ENCODE data around the gene IFT80.

Gene IFT80

GRCh38 chr3:160399125-160400029 is at the start of gene IFT80, which contains the start of gene SMC4:
TSS of gene IFT80 (minus strand) at chr3:160399225. CDS start at chr3:160384600, 14,625 bp downstream.
TSS of gene SMC4 (plus strand) at chr3:160399650. CDS start at chr3:160400827, 1,177 bp downstream.
- DNase-seq = peak; percentile 96

GRCh38 chr3:160447544-160447943 is 48.5 kb upstream of the IFT80 start:
- DNase-seq = peak; percentile 25

GRCh38 chr3:160446522-160447056 is 47.6 kb upstream of the IFT80 start:
- DNase-seq = no peak

DNA sequence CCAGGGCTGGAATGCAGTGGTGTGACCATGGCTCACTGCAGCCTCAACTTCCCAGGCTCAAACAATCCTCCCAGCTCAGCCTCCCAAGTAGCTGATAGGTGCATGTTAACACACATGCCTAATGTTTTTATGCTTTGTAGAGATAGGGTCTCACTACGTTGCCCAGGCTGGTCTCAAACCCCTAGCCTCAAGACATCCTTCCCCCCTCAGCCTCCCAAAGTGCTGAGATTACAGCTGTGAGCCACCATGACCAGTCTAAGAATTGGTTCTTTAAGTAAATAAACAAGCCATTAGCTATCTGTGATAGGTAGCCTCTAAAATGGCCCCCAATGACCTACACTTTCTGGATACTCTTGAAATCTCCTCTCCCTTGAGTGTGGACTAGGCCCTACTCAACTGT is 46.8 kb upstream of the IFT80 start:
- DNase-seq = no peak

DNA sequence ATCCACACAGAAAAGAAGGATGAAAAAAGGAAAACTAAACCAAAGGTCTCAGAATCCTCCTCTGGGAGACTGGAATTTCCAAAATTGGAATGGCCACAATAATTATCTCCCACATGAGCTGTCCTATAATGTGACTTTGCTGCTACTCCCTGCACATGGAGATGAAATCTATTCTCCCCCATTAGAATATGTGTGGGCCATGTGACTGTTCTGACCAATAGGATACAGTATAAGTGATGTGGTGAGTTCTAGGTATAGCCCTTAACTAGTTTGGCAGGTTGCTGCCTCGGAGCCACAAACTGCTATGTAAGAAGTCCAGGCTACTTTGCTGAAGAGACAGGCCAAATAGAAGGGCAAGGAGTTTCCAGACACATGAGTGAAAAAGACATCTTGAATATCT is 45.4 kb upstream of the IFT80 start:
- no peak for DNase-seq

DNA sequence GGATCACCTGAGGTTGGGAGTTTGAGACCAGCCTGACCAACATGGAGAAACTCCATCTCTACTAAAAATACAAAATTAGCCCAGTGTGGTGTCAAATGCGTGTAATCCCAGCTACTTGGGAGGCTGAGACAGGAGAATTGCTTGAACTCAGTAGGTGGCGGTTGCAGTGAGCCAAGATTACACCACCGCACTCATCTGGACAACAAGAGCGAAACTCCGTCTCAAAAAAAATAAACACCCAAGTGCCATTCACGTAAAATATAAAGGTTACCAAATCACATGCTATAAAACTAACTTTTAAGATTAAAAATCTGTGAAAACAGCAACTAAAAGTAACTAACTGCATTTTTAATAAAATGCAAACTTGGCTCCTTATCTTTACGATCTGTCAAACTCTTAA is 41.7 kb upstream of the IFT80 start:
- DNase-seq = no peak

DNA sequence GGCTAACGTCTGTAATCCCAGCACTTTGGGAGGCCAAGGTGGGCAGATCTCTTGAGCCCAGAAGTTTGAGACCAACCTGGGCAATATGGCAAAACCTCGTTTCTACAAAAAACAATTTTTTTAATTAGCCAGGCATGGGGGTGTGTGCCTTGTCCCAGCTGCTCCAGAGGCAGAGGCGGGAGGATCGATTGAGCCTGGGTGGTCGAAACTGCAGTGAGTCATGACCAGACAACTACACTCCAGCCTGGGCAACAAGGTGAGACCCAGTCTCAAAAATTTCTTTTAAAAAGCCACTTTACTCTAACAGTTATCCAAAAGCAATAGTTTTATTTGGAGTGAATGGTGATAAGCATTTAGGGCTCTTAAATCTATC is 38.0 kb upstream of the IFT80 start:
- no peak for DNase-seq

- DNase-seq = no peak
Observed at GRCh38 chr3:160435747-160436146, 36.7 kb upstream of the IFT80 start.

GRCh38 chr3:160435095-160435494 is 36.1 kb upstream of the IFT80 start:
- DNase-seq = no peak

GRCh38 chr3:160434071-160434470 is 35.0 kb upstream of the IFT80 start:
- no peak for DNase-seq

DNA sequence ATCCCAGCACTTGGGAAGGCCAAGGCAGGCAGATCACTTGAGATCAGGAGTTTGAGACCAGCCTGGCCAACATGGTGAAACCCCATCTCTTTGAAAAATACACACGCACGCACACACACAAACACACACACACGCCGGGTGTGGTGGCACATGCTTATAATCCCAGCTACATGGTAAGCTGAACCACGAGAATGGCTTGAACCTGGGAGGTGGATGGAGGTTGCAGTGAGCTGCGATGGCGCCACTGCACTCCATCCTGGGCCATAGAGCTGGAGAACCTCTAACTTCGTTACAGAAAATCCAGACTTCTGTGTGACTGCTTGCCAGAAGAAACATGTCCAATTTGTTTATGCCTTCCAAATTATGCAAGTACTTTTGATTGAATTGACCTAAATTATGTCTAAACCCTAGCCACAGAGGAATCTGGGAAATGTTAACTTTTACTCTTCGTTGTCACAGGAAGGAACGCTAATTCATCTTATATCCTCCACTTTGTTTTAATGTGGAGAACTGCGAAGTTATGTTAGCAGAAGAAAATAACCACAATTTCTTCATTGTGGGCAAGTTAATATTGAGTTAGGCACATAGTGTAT is 28.9 kb upstream of the IFT80 start:
- no peak for DNase-seq

- no peak for DNase-seq
Observed at GRCh38 chr3:160417311-160417710, 18.3 kb upstream of the IFT80 start.

GRCh38 chr3:160413613-160414248 is 14.7 kb upstream of the IFT80 start:
- peak; percentile 70 for DNase-seq

GRCh38 chr3:160412477-160412876 is 13.5 kb upstream of the IFT80 start:
- no peak for DNase-seq

DNA sequence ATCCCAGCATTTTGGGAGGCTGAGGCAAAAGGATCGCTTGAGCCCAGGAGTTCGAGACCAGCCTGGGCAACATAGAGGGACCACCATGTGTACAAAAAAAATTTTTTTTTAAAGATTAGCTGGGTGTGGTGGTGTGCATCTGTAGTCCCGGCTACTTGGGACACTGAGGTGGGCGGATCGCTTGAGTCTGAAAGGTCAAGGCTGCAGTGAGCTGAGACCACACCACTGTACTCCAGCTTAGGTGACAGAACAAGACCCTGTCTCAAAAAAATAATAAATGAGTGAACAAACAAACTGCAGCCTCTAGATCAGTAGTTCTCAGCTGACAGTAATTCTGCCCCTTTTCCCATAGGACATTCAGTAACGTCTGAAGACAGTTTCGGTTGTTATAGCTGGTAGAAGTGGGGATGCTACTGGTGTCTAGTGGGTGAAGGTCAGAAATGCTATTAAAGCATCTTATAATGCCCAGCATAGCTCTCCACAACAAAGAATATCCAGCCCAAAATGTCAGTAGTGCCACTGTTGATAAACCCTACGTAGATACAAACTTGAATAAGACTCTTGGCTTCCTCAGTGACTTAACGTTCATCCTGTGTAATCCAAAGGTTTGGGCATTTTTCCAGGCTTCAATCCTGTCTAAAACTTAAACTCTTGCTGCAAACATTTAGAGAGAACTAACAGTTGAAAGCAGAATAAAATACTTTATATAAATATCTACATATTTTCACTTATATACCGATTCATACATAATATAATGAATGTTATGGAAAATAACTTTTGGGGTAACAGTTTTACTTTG is 11.0 kb upstream of the IFT80 start:
- DNase-seq = no peak

DNA sequence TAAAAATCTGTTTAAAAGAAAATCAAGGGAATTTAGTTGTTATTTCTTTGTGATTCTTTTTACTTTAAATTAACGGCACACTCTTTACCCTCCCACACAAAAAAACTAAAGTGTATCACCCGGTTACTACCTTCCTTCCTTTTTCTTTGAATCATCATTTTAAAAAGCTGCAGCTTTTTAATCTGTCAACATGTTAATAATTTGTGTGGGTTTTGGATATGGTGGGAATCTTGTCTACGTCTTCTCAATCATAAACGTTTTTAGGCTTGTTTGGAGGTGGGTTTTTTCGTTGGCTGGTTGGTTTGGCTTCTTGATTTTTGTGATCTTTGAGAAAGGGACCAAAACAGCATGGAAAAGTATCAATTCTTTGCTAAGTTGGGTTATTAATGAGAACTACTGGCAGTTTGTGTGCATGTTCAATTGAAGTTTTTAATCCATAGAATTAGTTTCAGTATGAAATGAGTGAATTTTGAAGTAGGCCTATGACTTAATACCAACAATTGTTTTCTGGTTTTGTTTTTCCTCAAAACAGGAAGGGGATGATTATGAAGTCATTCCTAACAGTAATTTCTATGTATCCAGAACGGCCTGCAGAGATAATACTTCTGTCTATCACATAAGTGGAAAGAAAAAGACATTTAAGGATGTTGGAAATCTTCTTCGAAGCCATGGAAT is 4.9 kb upstream of the IFT80 start:
- peak; percentile 67 for DNase-seq

DNA sequence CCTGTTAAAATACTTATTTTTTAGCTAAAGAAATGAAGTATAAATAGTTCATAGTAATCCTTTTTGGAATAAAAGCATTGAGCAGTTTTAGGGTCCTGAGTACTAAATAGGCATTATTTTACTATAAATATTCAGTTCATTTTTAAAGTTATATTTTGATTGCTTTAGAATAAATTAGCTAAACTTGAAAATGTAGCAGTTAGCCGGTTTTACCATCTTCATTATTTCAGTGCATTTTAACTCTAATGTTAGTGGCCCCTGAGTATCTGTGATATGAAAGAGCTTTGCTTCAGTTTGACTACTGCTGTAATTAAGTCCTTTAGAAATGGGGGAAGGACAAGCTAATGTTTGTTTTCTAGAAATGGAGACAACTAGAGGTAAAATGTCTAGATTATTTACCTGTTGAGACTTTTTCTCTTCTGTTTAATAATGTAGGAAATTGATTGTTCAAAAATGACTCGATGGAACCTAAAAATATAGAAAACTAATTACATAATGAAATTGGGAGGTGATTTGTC is 4.1 kb upstream of the IFT80 start:
- no peak for DNase-seq

DNA sequence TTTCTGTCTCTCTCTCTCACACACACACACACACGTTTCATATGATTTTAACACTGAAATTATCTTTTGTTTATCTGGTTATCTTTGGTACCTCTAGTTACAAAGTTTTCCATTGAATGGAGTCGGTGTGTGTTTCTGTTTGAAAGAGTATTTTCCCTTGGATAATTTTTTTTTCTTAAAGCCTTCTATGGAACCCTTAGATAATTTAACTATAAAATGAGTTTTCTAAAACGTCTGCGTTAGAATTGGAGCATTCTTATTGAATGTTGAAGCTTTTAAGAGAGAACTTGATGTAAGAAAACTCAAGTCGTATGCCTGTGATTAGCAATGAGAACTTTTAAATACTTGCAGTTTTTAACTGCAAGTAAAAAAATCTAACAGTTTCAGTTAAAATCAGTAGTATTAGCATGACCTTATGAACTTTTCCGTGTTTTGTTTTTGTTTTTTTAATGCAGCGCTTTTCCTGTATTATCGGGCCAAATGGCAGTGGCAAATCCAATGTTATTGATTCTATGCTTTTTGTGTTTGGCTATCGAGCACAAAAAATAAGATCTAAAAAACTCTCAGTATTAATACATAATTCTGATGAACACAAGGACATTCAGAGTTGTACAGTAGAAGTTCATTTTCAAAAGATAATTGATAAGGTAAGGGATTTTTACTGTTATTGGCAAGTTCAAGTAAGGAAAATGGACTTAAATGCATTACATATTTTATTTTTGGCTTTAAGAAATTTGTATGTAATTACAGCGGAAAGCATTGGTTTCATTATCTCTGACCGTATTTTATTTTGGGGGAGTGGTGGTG is 3.4 kb upstream of the IFT80 start:
- no peak for DNase-seq

DNA sequence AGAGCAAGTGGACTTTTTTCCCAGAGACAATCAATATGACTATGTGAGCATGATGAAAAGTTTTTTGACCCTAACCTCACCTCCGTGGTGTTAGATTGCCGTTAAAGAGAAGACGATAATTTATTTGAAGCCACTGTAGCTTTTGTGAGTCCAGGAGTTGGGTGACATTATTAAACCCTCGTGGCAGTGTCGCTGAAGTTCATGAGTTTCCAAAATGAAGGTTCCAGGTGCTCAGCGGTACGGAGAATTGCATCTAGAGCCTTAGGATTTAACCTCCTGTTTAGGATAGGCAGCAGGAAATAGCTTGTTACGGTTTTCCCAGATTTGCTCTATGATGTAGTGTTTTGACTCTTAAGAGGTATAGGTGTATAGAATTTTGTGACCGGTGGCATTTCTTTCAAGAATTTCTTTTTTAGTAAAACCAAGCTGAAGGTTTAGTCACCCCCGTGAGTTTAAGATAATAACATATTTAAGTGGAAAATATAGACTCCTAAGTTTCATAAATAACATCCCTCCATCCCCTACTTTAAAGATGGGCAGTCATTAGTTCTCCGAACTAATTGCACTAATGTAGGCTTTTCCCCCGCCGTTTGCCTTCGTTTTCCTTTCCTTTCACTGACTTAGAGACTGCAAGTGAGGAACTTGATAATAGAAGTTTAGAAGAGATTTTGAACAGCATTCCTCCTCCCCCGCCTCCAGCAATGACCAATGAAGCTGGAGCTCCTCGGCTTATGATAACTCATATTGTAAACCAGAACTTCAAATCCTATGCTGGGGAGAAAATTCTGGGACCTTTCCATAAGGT is 2.5 kb upstream of the IFT80 start:
- DNase-seq = peak; percentile 72

GRCh38 chr3:160400702-160401150 is 1.7 kb upstream of the IFT80 start:
- peak; percentile 35 for DNase-seq
